Esophagus squamous epithelium (tissue), 5 donors: ENCODE results near the gene CA11. TPM values are rescaled to one million over a fixed set of nuclear protein-coding genes. Genes with fewer than 3 reads are reported as not detected.
A peak's percentile ranks its signal among the peaks of the same experiment; 100 is the strongest.

Experiments used
- DNase-seq: peaks from one replicate; lab custom pipeline; 2025; lab: John Stamatoyannopoulos, UW
- H3K27ac ChIP-seq, 4 donors: fragments of 200-600 bp; sonication (generic); one replicate each; pipeline ENCODE4 v1.5.1; 2016 to 2019; ENCODE audit warnings: mild to moderate bottlenecking in 1 of 4
- H3K27me3 ChIP-seq, 4 donors: fragments of 200-600 bp; sonication (generic); 1 replicate in 3 of 4; 2 replicates in 1 of 4; pipeline versions ENCODE4 v1.5.1 to v1.6.0; 2017 to 2021; ENCODE audit warnings: antibody characterized with exemption in 1 of 4
- H3K36me3 ChIP-seq, 3 donors: fragments of 200-600 bp; sonication (generic); one replicate each; pipeline ENCODE4 v1.5.1; 2016 to 2019
- H3K4me1 ChIP-seq, 3 donors: fragments of 200-600 bp; sonication (generic); one replicate each; pipeline ENCODE4 v1.5.1; 2017 to 2019
- H3K4me3 ChIP-seq, 4 donors: fragments of 200-600 bp; sonication (generic); 1 replicate in 3 of 4; 2 replicates in 1 of 4; pipeline ENCODE4 v1.5.1; 2016 to 2019; ENCODE audit warnings: mild to moderate bottlenecking in 2 of 4, moderate library complexity in 1 of 4
- H3K9me3 ChIP-seq, 3 donors: fragments of 200-600 bp; sonication (generic); one replicate each; pipeline ENCODE4 v1.5.1; 2016 to 2019
- POLR2A ChIP-seq, 4 donors: fragments of 450-650 bp; IDR thresholded peaks; one replicate each; pipeline ENCODE4 v1.6.1; 2017; ENCODE audit warnings: antibody characterized with exemption in 4 of 4, mild to moderate bottlenecking in 4 of 4, moderate library complexity in 3 of 4
- WGBS, 2 donors: methylation state at CpG; one replicate each; pipeline ENCODE4 v1.1.5; 2018; 5-methylcytosine and 5-hydroxymethylcytosine counted together
- intact Hi-C: fragments of 100-400 bp; cut with DNase I; formaldehyde crosslinking; loops from one replicate; pipeline ENCODE4 v1.15.0; 2022
- total RNA-seq, 4 donors: library from RNA; depleted of rRNA; stranded (reverse); fragments of >200 nt; gene quantifications; one replicate each; pipeline ENCODE4 v1.1.0, GENCODE V29; 2016
- TF ChIP-seq, protein P1 (sequence below), 6 experiments: fragments of 450-650 bp in 4 of 6; fragments of 200-600 bp in 2 of 6; sonication (generic) in 2 of 6; IDR thresholded peaks; one replicate each; pipeline ENCODE4 v1.5.1; 2016 to 2019; ENCODE audit warnings: antibody characterized with exemption in 6 of 6, mild to moderate bottlenecking in 4 of 6, moderate library complexity in 4 of 6
- donor health status: DM: yes; HTN: yes; CAD: no.

The CA11 gene
- total RNA-seq, 4 donors from 2014 or later, result 1.4 to 6.9 (median 5.2) TPM

DNA sequence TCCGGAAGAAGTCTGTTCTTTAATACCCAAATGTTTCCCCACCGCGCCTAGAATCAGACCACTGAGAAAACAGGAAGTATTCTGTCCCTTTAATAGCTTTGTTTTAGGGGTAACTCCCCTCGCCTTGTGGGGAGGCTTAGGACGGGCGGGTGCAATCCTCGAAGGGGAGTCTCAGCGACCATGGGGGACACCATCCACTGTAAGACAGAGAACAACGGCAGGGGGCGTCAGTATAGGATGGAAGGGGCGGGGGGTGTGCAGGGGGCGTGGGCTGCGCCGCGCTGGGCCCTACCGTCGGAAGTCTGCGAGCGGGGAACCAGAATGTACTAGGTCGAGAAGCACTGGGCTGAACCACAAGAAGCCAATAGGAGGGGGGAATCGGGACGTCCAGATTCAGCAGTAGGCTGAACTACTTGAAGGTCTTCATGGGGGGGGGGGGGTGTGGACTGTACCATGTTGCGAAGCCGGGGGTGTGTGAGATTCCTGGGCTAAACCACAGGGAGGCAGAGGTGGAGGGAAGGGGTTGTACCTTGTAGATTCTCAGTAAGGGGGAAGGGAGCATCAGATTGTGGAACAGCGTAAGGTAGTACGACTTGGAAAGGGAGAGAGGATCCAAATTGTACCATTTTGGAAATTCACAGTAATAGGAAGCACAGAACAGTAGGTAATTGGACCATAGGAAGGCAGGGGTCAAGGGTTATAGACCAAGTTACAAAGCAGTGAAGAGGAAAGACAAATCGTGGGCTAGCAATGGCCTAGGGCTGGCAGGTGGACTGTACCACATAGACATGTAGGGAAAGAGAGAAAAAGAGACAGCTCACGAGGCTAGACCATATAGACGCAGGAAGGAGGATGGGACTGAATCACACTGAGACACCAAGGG, 7.8 kb downstream of the CA11 start:
- 10% methylated on average over 19 to 21 of the region's 29 CpGs for WGBS, 2 donors
- Histone ChIP-seq H3K4me3 (peak overlapping the region; percentile 63 to 86 (median 76)), H3K27ac (peak overlapping the region; percentile 95 to 98 (median 96)), H3K9me3 (no peaks in the 10 kb centered on the region), H3K27me3 (no peaks in the 10 kb centered on the region), H3K36me3 (peaks cover 0 to under 1% (median 0%) of the 10 kb centered on the region in 3 donors), H3K4me1 (peaks cover 26 to 58% (median 38%) of the 10 kb centered on the region in 3 donors)
- DNase-seq, result peak; percentile 76
- TF ChIP-seq POLR2A (IDR thresholded peaks at IDR 0.05), result peak in 1 of 4 donors; percentile 39
- TF ChIP-seq, protein P1, sequence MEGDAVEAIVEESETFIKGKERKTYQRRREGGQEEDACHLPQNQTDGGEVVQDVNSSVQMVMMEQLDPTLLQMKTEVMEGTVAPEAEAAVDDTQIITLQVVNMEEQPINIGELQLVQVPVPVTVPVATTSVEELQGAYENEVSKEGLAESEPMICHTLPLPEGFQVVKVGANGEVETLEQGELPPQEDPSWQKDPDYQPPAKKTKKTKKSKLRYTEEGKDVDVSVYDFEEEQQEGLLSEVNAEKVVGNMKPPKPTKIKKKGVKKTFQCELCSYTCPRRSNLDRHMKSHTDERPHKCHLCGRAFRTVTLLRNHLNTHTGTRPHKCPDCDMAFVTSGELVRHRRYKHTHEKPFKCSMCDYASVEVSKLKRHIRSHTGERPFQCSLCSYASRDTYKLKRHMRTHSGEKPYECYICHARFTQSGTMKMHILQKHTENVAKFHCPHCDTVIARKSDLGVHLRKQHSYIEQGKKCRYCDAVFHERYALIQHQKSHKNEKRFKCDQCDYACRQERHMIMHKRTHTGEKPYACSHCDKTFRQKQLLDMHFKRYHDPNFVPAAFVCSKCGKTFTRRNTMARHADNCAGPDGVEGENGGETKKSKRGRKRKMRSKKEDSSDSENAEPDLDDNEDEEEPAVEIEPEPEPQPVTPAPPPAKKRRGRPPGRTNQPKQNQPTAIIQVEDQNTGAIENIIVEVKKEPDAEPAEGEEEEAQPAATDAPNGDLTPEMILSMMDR (IDR thresholded peaks at IDR 0.05), result peak in 3 of 6 experiments; percentile 3 to 10 (median 3)
- intact Hi-C loops, result no loop called here

DNA sequence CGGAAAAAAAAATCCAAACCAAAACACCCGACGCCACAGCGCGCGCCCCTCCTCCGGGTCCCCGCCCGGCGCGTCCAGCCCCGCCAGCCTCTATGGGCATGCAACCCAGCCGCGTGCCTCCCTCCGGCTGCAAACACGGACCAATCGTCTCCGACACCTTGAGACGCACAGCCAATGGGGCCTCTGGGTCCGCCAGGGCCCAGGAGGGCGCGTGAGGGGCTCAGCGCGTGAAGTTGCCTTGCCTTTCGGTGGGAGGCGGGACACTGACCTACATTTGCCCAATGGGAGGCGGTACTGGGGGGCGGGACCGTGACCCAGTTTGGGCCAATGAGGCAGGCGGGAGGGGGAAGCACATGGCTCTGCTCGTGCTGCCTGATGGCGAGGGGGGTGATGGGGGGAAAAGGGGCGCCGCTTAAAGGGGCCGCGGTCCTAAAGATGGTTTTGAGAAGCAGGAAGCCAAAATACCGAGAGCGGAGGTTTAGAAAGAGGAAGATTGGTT, 8.5 kb downstream of the CA11 start:
- 0% methylated on average over 7 to 22 of the region's 38 CpGs for WGBS, 2 donors
- Histone ChIP-seq H3K9me3 (no peaks in the 10 kb centered on the region), H3K4me1 (peaks cover 32 to 65% (median 45%) of the 10 kb centered on the region in 3 donors), H3K4me3 (peak overlapping the region; percentile 63 to 86 (median 76)), H3K27ac (peak overlapping the region; percentile 95 to 98 (median 96)), H3K36me3 (peaks cover 0 to 7% (median 0%) of the 10 kb centered on the region in 3 donors), H3K27me3 (no peaks in the 10 kb centered on the region)
- peak in 1 of 4 donors; percentile 5 for TF ChIP-seq POLR2A (IDR thresholded peaks at IDR 0.05)
- TF ChIP-seq, protein P1 (IDR thresholded peaks at IDR 0.05), result peak in 1 of 6 experiments; percentile 10
- intact Hi-C loops, result no loop called here
- peak; percentile 99 for DNase-seq

DNA sequence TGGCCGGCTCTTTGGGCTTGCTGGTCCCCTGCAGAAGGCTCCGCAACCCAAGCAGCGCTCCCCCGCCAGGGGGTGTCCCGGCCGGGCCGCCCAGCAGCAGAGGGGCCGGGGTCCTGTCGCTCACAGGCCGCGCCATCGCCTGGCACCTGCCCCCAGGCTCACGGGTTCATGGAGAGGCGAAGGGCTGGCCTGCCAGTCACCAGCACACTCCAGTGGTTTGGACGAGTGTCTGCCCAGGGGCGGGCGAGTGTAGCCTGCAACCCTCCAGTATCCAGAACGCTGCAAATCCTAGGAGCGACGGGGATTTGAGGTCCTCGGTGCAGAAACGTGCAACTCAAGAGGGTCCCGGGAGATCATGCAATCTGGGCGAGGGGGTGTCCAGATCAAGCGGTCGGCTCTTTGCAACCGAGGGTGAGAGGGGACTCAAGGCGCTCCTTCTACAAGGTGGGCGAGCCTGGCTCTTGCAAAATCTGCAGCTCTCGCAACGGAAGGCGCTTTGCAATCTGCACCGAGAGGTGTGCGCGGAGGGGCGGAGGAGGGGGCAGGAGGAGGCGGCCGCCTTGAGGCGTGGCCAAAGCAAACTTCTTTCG, 9.0 kb downstream of the CA11 start, which contains the start of gene DBP:
Gene DBP (minus strand): TSS at position 521 of the 590 bp plus-strand sequence. CDS start 385 bp downstream, at position 136.
- WGBS, 2 donors, result 0% methylated on average over 3 to 14 of the region's 40 CpGs
- H3K27ac ChIP-seq, result peak within 1 kb of the TSS; percentile 95 to 98 (median 96)
- H3K36me3 ChIP-seq, result peaks cover 0 to 12% (median 0%) of the 10 kb centered on the region in 3 donors
- no peaks in the 10 kb centered on the region for H3K9me3 ChIP-seq
- no peaks in the 10 kb centered on the region for H3K27me3 ChIP-seq
- peak; percentile 93 for DNase-seq
- intact Hi-C loops, result no loop called here
- H3K4me1 ChIP-seq, result peaks cover 36 to 71% (median 45%) of the 10 kb centered on the region in 3 donors
- TF ChIP-seq, protein P1 (IDR thresholded peaks at IDR 0.05), result peak in 3 of 6 experiments; percentile 3 to 39 (median 21)
- TF ChIP-seq POLR2A (IDR thresholded peaks at IDR 0.05), result peak in 2 of 4 donors; percentile 12 to 74
- peak within 1 kb of the TSS; percentile 63 to 86 (median 76) for H3K4me3 ChIP-seq

DNA sequence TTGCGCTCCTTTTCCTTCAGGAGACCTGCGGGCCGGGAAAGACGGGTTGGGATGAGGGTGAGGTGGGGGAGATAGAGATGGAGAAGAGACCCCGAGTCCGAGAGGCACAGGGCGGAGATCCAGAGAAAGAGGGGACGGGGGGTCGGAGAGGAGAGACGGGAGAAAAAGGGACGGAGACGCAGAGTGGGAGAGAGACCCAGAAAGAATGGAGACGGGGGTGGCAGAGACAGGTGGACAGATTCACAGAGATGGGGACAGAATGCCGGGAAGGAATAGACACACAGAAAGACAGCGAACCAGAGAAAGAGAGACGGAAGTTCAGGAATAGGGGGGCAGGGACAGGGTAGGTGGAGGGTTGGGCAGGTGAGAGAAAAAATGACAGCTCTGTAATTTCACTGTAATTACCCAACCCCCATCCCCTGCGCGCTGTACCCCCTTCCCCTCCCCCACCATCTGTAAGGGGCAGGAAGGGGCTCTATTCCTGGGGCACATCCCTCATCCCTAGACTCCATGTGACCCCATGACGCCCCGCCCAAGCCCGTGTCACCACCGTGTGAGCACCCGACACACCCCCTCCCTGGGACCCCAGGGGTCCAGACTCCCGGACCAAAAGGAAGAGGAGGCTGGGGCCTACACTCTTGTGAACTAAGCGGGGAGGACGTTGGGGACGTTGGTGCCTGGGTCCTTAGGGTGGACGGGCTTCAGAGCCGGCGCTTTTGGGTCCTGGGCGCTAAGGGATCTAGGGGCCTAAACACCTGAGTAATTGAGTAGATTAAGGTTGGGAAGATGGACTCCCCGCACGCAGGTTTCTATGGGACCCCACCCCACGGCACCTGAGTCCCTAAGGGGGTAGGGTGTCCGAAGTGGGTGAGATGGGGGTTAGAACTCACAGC, 9.8 kb downstream of the CA11 start:
- TF ChIP-seq, protein P1 (IDR thresholded peaks at IDR 0.05), result no peak
- no peak for TF ChIP-seq POLR2A (IDR thresholded peaks at IDR 0.05)
- peak overlapping the region; percentile 95 to 98 (median 96) for H3K27ac ChIP-seq
- intact Hi-C loops, result no loop called here
- peaks cover 0 to 19% (median 0%) of the 10 kb centered on the region in 3 donors for H3K36me3 ChIP-seq
- H3K4me3 ChIP-seq, result peak overlapping the region; percentile 63 to 86 (median 76)
- WGBS, 2 donors, result 0 to 1% methylated on average over 19 to 21 of the region's 35 CpGs
- DNase-seq, result no peak
- no peaks in the 10 kb centered on the region for H3K27me3 ChIP-seq
- H3K4me1 ChIP-seq, result peaks cover 37 to 78% (median 46%) of the 10 kb centered on the region in 3 donors
- no peaks in the 10 kb centered on the region for H3K9me3 ChIP-seq
